Measurements from ENCODE around the gene TRIP6.
A peak's percentile ranks its signal among the peaks of the same experiment; 100 is the strongest.
"Not testable (repeated sequence)": the region's sequence is repeated elsewhere in the genome, so short reads cannot be mapped to it uniquely, and the experiment has no call there.

TRIP6 gene

GRCh38 chr7:100837099-100837836, 29.9 kb upstream of the TRIP6 start:
- peak; percentile 74 for DNase-seq

DNA sequence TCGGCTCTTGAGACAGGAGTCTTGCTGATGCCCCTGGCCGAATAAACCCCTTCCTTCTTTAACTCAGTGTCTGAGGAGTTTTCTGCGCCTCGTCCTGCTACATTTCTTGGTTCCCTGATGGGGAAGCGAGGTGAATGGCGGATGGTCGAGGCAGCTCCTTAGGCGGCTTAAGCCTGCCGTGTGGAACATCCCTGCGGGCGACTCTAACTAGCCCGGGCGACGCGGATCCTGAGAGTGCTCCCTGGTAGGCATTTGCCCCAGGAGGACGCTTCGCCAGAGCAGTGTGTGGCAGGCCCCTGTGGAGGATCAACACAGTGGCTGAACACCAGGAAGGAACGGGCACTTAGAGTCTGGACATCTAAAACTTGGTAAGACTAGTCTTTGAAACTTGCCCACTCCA, 27.8 kb upstream of the TRIP6 start:
- no peak for DNase-seq

DNA sequence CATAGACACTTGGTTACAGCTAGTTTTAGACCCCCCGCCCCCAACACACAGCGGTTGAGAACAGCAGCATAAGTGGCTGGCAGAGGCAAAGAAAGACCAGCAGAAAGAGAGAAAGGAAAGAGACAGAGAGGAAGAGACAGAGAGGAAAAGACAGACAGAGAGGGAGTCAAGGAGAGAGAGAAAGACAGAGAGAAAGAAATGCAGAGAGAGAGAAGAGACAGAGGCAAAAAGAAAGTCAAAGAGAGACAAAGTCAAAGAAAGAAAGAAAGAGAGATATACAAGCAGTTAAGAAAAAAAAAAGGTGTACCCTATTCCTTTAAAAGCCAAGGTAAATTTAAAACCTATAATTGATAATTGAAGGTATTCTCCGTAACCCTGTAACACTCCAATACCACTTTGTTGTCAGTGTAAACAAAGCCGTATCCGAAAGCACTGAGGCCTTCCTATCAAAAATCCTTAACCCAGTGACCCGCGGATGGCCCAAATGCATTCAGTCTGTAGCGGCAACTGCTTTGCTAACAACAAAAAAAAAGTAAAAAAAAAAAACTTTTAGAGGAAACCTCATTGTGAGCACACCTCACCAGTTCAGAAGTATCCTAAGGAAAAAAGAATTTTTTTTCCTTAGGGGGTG, 26.6 kb upstream of the TRIP6 start:
- no peak for DNase-seq

- no peak for DNase-seq
These were observed 19.8 kb upstream of the TRIP6 start for GRCh38 chr7:100847360-100847759.

- DNase-seq, result peak; percentile 85
These were observed 14.9 kb upstream of the TRIP6 start, which contains the start of gene SLC12A9 for GRCh38 chr7:100852048-100852872. Gene SLC12A9 (plus strand): TSS chr7:100852713. CDS start chr7:100854198, 1,485 bp downstream.

DNA sequence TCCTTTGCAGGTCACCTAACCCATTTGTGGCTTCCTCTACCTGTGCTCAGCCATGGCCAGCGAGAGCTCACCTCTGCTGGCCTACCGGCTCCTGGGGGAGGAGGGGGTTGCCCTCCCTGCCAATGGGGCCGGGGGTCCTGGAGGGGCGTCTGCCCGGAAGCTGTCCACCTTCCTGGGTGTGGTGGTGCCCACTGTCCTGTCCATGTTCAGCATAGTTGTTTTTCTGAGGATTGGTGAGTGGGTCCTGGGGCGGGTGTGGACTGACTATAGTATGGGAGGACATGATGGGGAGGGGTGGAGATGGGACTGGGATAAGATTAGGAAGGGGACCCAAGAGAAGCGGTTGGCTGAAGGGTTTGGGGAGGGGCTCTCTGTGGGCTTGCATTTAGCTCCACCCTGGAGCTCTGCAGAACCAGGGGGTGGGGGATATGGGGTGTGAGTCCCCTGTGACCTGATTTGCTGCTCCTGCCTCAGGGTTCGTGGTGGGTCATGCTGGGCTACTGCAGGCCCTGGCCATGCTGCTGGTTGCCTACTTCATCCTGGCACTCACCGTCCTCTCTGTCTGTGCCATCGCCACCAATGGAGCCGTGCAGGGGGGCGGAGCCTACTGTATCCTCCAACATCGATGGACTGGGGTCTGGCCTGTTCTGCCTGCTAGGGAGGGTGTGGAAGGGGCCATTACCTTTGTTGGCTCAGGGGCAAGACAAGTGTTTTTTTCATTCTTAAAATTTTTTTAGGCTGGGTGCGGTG, 12.9 kb upstream of the TRIP6 start:
- DNase-seq, result no peak

DNA sequence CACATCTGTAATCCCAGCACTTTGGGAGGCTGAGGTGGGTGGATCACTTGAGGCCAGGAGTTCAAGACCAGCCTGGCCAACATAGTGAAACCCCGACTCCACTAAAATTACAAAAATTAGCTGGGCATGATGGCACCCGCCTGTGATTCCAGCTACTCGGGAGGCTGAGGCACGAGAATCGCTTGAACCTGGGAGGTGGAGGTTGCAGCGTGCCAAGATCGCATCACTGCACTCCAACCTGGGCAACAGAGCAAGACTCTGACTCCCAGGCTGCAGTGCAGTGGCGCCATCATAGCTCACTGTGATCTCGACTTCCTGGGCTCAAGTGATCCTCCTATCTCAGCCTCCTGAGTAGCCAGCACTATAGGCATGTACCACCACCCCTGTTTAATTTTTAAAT, 12.3 kb upstream of the TRIP6 start:
- not testable (repeated sequence) for DNase-seq

DNA sequence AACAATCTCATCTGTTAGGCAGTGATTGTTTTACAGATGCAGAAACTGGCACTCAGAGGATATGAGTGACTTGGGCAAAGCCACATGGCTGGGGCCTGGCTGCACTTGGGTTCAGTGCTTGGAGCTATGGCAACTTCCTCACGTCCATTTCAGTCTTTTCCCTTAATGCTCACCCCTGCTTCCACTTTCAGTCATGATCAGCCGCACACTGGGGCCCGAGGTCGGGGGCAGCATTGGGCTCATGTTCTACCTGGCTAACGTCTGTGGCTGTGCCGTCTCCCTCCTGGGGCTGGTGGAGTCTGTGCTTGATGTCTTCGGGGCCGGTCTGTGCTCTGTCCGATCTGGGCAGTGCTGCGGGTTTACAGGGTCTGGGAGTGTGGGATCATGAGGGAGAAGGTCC, 11.7 kb upstream of the TRIP6 start:
- no peak for DNase-seq

DNA sequence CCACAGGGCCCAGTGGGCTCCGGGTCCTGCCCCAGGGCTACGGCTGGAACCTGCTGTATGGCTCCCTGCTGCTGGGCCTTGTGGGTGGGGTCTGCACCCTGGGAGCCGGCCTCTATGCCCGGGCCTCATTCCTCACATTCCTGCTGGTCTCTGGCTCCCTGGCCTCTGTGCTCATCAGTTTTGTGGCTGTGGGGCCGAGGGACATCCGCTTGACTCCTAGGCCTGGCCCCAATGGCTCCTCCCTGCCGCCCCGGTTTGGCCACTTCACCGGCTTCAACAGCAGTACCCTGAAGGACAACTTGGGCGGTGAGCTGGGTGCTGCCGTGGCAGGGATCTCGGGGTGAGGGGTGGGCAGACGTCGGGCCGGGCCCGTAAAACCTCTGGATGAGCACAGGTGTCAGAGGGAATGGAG, 10.3 kb upstream of the TRIP6 start:
- DNase-seq, result no peak

GRCh38 chr7:100859856-100860255, 7.3 kb upstream of the TRIP6 start:
- DNase-seq, result no peak

- no peak for DNase-seq
These were observed 6.2 kb upstream of the TRIP6 start for GRCh38 chr7:100860702-100861615.

DNA sequence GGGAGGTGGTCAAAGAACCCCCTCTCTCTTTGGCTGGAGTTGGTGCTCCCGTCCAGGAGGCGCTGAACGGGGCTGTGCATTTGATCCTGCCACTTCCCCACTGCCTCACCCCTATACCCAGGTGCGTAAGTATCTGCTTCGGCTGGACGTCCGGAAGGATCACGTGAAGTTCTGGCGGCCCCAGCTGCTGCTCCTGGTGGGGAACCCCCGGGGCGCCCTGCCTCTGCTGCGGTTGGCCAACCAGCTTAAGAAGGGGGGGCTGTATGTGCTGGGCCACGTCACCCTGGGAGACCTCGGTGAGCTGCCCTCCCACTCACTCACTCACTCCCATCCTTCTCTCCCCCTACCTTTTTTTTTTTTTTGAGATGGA, 5.6 kb upstream of the TRIP6 start:
- no peak for DNase-seq

DNA sequence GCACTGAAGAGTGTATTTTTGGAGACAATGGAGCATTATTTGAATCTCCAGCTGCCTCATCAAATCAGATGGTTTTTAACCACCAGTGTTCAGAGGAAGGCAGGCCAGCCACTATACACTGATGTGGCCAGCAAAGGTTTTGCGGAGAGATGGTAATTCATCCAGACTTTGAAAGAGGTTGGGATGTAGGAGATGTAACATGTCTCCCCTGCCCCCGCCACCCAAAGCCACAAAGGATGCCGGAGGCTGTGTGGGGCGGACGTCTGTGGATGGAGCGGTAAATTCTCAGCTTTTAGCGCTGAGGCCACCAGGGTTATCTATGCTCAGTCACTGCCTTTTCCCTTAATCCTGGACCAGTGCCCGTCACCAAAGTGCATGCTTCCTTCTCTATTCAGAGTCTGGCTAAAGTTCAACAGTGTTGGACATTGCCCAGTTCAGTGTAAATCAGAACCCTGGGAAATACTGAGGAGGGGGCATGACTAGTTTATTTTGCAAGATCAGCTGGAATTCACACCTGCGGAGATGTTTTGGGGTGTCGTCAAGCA, 3.7 kb upstream of the TRIP6 start:
- no peak for DNase-seq

DNA sequence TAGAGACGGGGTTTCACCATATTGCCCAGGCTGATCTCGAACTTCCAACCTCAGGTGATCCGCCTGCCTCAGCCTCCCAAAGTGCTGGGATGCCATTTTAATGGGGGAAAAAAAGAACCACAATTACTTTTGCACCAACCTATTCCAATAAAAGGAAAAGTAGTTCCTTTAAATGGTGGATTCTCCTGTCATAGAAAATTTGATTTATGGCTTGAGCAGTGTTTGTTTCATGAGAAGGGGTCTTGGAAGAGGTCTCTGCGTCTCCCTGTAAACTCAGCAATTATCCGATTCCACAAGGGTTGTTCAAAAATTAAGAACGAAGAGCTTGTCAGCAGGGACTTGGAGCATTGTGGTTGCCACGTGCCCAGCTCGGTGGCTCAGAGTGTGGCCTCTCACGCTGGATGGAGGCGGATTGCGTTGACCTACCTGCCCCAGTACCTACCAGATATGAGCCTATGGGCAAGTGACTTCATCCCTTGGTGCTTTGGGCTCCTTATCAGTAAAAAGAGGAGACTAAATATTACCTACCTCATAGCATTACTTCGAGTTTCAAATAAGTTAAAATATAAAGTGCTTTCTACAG, 2.8 kb upstream of the TRIP6 start:
- DNase-seq, result no peak

GRCh38 chr7:100865372-100865911, 1.7 kb upstream of the TRIP6 start:
- DNase-seq, result no peak

DNA sequence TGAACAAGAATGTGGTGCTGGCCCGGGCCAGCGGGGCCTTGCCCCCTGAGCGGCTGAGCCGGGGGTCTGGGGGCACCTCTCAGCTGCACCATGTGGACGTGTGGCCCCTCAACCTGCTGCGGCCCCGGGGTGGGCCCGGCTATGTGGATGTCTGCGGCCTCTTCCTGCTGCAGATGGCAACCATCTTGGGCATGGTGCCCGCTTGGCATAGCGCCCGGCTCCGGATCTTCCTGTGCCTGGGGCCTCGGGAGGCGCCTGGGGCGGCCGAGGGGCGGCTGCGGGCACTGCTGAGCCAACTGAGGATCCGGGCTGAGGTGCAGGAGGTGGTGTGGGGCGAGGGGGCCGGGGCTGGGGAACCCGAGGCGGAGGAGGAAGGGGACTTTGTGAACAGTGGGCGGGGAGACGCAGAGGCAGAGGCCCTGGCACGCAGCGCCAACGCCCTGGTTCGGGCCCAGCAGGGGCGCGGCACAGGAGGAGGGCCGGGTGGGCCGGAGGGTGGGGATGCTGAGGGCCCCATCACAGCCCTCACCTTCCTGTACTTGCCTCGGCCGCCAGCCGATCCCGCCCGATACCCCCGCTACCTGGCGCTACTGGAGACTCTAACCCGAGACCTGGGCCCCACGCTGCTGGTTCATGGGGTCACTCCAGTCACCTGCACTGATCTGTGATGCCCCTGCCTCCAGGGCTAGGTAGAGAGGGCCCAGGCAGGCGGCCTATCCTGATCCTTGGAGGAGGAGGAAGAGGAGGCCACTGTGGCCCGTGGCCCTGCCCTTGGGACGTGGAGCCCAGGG, 1.1 kb upstream of the TRIP6 start:
- peak; percentile 38 for DNase-seq

GRCh38 chr7:100866729-100867039, 503 bp upstream of the TRIP6 start:
- DNase-seq, result no peak

DNA sequence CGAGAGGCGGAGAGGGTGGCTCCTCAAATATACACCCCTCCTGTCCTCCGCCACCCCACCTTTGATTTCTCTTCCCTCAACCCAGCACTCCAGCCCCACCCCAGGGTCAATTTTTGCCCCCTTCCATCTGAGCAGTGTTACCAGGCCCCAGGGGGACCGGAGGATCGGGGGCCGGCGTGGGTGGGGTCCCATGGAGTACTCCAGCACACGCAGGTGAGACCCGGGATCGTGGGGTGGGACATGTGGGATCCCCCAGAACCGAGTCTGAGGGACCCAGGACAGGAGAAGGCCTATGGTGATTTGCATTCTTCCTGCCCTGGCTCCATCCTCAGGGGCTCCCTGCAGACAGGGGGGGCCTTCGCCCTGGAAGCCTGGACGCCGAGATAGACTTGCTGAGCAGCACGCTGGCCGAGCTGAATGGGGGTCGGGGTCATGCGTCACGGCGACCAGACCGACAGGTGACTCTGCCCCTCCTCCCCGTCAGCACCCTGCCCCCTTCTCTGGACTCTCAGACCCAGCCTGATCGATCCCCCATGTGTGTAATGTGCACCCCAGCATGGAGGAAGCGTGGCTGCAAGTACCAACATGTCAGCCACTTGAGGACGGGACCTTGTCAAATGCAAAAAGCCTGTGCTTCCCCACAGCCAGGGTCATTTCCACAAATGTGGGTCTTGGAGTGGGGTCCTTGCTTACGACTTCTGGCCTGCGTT, 744 bp downstream of the TRIP6 start:
- DNase-seq, result no peak

DNA sequence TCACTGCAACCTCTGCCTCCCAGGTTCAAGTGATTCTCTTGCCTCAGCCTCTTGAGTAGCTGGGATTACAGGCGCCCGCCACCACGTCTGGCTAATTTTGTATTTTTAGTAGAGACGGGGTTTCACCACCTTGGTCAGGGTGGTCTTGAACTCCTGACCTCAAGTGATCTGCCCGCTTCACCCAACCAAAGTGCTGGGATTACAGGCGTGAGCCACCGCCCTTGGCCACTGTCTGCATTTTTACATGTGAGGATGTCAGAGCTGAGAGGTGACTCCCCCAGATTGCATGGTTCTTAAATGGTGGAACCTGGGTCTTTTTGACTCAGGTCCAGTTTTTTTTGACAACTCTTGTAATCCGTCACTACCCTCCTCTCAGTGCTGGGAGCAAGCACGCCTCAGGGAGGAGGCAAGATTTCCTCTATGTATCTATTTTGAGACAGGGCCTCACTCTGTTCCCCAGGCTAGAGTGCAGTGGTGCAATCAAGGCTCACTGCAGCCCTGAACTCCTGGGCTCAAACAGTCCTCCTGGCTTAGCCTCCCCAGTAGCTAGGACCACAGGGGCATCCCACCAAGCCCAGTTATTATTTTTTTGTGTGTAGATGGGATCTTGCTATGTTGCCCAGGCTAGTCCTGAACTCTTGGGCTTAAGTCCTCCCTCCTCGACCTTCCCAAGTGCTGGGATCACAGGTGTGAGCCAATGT, 6.6 kb downstream of the TRIP6 start:
- no peak for DNase-seq

Measured in stimulated activated CD4-positive, alpha-beta T cell treated with anti-CD3 and anti-CD28 coated beads, Interleukin-12 subunit alpha, Interleukin-12 subunit beta, amount 100 ng/mL, for 4 hours (primary cell).